HK-2 (cell line): ENCODE measurements around the gene GDAP2.
"Not testable (repeated sequence)": the region's sequence is repeated elsewhere in the genome, so short reads cannot be mapped to it uniquely, and the experiment has no call there.

Source experiments
- DNase-seq: peaks from one replicate; pipeline ENCODE4 v3.0.0-alpha.2; 2018; ENCODE audit not compliant: unreplicated experiment

The GDAP2 gene, protein sequence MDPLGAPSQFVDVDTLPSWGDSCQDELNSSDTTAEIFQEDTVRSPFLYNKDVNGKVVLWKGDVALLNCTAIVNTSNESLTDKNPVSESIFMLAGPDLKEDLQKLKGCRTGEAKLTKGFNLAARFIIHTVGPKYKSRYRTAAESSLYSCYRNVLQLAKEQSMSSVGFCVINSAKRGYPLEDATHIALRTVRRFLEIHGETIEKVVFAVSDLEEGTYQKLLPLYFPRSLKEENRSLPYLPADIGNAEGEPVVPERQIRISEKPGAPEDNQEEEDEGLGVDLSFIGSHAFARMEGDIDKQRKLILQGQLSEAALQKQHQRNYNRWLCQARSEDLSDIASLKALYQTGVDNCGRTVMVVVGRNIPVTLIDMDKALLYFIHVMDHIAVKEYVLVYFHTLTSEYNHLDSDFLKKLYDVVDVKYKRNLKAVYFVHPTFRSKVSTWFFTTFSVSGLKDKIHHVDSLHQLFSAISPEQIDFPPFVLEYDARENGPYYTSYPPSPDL

DNA sequence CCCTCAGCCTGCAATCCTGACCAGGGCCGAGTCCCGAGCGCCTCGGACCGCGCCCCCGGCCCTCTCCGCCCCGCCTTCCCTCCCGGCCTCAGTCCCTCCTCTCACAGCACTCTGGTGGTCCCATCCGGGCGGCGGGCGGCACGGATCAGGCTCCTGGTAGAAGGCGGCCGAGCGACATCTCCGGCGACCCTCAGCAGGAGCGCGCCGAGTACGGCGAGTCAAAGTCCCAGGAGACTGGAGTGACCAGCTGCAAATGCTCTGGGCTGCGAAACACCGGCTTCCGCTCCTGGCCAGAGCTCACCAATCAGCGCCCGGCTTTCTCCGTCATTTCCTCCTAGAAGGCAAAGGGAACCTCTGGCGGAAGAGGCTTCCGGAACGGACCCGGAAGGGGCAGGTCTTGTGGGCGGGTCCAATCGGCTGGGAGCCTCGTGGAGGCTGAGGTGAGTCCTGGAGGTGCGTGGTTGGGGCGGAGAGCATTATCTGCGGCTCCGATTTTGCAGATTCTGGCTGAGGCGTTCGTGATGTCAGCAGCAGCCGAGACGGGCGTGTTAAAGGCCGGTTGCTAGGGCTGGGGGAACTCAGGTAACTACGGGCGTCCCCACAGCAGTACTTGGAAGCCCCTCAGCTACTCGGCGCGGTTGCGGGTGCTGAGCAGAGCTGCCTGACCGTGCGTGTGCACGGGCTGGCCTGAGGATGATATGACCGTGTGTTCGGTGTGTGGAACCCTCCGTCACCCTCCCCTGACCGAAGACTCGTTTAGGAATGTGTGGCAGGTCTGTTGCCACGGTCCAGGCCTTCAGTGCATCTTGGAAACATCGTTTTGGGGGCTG, at the start of gene GDAP2, which contains the start of gene WDR3:
TSS of gene GDAP2 (minus strand) at position 279 of the 830 bp plus-strand sequence. CDS start 9,264 bp downstream, outside the sequence.
TSS of gene WDR3 (plus strand) at position 397 of the 830 bp plus-strand sequence. CDS start 3,581 bp downstream, outside the sequence.
- DNase-seq: peak; percentile 96

DNA sequence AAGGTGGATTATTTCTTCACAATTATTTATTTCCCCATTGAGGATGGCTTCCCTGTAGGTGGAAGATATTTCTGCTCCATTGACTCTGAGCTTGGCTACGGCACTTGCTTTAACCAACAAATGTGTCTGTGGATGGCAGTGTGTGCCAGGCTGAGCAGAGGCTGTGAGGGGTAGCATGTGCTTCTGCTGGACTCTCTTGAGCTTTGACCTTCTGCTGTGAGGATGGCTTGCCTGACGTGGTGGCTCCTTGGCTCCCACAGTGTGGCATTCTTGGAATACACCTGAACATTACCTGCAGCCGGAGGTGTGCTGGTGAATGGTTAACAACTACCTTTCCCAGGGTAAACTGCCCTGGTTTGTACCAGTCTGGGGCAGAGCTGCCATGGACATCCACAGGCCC, 47.0 kb upstream of the GDAP2 start:
- no peak for DNase-seq

DNA sequence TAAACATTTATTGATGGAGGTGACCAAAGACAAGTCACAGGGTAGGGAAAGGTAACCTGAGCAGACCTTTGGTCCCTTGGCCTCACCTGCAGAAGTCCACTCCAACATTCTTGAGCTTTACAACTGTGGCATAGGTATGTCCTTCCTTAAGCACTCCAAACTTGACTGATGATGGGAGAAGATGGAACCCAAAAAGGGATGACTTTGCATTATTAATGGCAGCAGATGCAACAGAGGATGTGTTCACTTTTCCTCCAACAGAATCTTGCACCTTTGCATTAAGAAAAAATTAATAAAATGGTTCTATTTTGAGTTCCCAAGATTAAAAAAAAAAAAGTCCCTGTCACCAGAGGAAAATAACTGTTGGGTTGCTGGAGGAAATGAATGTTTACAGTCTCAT, 42.4 kb upstream of the GDAP2 start:
- DNase-seq: no peak

DNA sequence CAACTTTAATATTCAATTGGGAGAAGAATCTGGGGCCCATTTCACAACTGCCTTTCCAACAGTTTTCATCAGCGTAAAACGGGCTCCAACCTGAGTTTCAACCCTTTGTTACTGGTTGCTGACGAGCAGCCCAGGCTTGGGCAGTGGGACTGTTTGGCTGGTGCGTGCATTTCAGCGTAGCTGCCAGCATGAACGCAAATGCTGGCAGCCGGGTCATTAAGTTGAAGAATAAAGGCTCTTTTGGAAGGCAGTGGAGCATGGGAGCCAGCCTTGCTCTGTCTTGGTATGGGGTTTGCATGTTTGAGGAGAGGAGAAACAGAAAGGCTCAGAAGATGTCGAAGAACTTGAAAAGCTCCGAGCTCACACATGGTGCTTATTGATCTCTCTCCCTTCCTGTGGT, 40.8 kb upstream of the GDAP2 start:
- no peak for DNase-seq

DNA sequence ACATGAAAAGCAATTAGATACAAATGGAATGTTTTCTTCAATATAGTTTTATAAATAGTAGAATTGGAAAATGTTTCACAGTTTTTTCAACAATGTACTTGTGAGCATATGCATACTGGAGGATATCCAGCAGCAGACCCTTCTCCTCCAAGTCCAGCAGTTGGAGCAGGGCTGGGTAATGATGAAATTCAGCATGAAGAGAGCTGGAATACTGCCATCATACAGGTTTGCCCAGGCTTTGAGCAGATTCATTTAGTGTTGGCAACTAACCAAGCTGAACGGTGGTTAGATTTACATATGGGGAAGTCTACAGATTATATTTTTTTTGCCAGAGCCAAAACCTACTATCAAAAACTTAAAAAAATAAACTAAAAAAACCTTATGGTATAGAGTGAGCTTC, 38.5 kb upstream of the GDAP2 start:
- no peak for DNase-seq

DNA sequence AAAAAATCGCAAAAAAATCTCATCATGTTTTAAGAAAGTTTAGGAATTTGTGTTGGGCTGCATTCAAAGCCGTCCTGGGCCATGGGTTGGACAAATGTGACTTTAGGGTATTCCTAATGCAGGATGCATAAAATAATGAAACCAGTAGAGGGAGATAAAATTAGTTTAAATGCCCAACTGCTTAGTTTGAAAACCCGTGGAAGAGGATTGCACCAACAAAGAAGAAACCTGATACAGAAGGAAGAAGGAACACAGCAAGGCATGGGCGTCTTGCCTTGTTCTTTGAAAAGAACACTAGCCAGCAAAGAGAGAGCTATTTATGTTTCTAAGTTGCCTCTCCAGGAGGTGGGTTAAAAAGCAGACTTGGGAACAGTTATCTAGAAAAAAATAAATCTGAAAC, 38.1 kb upstream of the GDAP2 start:
- DNase-seq: no peak

DNA sequence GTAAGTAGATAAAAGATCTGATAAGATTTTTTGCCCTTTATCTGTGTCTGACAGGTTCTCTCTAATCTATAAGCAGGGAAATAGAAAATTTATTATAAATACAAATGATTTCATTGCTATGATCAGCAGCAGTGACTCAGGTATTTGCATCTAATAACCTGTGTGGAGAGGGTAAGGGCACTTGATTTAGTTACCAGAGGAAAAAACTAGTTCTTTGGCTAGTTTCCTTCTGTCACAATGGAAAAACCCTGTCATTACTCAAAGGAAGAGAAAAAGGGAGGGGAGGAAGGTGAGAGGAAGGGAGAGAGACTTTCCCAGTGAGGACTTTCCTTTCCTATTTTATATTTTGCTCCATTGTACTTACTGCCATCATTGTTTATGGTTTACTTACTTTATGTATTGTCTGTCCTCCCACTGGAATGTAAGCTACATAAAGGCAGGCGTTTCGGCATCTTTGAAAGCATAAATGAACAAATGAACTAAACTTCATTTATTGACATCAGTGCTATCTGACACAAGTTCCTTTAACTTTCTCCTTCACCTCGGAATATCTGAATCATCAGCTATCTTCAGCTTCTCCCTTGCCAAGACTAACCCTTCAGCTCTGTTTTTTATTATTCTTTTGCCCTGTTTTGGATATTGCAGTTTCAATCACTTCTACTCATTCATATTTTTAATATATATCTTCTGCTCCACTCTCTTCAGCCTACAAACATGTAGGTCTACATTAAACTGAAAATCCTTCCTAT, 35.0 kb upstream of the GDAP2 start:
- no peak for DNase-seq

DNA sequence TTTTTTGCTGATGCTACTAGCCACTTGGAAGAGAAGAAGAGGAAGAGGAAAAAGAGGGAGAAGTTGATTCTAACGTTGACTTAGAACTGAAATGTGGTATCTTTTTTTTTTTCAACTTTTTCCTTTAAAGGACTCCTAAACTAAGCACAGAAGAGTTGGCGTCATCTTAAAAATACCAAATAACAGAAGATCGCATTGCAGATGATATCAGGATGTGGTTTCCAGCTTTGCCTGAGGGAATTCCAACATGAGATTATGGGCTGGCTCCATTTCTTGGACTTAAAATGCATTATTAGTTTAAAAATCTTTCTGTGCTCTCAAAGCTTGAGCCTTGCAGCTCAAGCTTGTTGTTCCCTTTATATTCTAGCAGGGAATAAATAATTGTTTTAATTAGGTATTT, 29.9 kb upstream of the GDAP2 start:
- DNase-seq: no peak

DNA sequence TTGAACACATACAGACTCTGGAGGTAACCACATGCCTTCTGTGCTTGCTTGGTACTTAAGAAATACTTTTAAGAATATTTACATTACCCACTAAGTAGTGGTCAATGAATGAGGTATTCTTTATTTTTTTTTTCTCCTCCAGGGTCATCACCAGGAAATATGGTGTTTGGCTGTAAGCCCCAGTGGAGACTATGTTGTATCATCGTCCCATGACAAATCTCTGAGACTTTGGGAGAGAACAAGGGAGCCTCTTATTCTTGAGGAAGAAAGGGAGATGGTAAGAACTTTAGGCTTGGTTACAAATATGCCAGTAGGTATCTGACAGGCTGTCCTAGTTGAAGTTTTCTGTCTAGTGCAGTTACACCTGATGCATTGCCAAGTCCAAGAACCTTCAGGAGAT, 23.0 kb upstream of the GDAP2 start:
- no peak for DNase-seq

DNA sequence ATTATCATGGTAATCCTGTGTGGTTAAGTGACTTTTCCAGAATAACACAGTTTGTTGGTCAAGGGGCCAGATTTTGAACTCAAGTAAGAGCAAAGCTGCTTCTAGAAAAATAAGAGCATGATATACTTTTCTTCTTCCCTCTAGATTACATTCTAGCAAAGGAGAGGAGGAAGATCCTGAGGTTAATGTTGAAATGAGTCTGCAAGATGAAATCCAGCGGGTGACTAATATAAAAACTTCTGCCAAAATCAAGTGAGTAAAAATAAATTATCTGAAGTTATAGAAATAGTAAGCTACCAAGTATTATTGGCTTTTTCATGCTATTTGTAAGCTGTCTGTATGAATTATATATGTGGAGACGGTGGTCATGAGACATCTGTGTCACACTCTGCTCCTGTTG, 12.9 kb upstream of the GDAP2 start:
- DNase-seq: no peak

DNA sequence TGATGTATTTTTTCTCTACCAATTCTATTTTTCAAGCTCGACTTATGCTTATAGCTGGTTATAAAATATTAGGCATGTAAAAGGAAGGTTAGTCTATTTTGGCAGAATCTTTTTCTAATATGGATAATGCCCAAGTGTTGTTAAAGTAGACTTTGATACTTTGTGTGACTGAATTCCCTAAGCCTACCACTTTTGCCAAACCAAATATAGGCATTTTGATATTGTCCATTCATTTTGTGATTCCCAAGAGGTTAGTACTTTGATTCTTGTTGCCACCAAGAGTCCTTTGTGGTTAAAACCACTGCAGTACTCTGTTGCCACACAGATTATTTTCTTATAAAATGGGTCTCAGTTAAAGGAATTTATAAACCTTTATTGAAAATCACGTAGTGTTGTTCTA, 4.3 kb upstream of the GDAP2 start:
- no peak for DNase-seq

DNA sequence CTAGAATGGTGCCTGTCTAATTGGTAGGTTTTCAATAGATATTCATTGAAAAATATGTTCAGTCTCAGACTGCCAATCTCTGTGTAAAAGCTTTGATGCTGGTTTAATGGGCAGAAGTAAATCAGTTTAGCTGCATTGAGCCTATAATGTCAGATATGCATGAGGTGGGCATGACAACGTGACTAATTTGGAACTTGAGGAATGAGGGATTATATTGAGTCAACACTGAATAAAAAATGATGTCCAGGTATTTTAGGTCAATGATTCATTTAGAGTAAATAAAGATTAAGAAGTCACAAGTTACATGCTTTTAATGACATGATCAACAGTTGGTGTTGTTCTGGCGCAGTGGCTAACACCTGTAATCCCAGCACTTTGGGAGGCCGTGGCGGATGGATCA, 3.2 kb upstream of the GDAP2 start:
- no peak for DNase-seq

DNA sequence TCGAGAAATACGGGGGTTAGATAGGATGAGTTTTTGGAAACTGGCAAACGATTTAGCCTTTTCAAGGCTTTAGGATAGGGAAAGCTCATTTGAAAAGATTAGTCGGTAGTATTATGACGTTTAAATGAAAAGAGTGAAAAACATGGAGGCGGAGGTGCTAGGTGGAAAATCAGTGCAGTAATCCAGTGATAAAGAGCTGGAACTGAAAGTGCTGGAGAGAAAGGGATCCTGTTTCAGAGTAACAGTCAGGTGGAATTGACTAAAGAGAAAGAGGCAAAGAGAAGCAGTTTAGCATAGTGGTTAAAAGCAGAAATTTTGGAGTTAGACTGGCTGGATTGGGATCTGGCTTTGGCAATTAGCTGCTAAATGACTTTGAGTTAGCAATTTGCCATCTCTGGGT, 1.1 kb upstream of the GDAP2 start:
- no peak for DNase-seq

DNA sequence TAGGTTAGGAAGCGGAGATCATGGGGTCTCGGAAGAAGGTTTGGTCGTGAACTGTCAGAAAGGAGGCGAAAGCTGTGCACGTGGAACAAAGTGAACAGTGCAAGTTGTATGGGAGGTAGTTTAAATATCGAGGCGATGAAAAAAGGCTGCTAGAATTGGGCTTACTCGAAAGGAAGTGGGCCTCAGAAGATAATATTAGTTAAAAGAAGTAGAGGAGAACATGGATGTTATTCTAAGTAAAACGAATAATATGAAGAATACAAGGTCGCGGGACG, 689 bp upstream of the GDAP2 start:
- no peak for DNase-seq

DNA sequence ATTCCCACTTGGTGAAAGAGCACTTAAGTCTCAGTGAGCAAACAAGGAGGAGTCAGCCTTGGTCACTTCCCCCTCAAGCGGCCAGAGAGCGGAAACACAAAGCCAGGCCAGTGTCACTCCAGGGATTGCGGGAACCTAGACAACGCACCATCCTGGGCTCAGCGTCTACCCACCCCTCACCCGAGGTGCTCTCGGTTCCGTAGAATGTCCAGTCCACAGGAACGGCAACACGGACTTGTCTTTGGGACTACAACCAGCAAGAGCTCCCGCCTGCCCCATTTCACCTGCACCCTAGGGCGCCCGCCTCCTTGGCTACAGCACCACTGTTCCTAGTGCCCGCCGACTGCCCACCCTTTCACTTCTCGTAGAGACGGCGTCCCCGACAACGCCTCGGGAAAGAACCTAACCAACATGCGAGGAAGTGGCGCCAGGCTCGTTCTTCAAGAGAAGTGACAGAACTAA, 509 bp downstream of the GDAP2 start:
- DNase-seq: peak; percentile 54

DNA sequence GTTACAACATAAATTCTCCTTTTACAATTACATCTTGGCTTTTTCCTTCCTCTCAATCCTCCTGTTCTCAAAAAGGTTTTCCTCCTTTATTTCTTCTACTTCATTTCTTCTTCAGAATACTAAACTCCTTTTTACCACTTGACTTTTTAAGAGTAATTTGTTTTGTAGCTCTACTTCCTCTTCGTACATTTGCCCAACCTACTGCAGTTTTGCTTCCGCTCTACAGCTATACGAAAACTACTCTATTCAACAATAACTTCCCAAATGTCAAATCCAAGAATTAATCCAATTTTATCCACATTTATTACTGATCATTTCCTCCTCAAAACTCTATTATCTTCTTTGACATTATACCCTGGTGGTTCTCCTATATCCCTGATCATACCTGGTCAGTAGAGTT, 3.4 kb downstream of the GDAP2 start:
- no peak for DNase-seq

DNA sequence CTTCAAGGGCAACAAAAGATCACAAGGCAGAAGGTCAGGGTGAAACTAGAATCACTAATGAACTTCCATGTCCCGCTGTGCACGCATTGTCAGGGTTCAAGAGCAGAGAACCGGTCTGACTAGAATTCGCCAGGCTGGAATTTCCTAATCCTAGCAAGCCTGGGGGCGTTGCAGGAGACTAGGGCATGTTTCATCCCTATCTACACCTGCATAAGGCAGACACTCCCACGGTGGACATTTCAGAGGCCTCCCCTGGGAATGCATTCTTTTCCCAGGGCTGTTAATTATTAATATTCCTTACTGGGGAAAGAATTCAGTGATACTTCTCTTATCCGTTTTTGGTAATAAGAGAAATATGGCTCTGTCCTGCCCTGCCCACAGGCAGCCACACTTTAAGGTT, 6.7 kb downstream of the GDAP2 start:
- not testable (repeated sequence) for DNase-seq

DNA sequence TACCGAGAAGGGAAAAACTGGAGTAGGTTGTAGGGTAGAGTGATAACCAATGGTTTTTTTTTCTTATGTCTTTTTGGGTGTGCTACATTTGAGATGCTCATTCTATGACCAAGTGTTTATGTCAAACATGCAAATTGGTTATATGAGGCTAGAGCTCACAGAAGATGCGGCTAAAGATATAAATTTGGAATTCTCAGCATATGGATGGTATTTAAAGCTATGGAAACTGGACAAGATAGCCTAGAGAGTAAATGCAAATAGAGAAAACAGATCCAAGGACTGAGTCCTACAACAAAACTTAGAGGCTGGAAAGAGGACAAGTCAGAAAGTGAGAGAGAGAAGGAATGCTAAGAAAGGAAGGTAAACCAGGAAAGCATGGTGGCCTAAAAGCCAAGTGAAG, 7.4 kb downstream of the GDAP2 start:
- DNase-seq: no peak

DNA sequence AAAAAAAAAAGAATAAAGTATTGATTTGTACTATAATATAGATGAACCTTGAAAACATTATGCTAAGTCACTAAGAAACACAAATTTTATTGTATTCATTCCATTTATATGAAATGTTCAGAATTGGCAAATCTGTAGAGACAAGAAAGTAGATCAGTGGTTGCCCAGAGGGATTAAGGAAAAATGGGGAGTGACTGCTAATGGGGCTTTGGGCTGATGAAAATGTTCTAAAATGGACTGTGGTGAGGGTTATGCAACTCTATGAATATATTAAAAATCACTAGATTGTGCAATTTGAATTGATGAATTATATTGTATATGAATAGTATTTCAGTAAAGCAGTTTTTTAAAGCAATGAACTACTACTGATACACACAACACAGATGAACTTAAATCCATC, 10.0 kb downstream of the GDAP2 start:
- DNase-seq: no peak

DNA sequence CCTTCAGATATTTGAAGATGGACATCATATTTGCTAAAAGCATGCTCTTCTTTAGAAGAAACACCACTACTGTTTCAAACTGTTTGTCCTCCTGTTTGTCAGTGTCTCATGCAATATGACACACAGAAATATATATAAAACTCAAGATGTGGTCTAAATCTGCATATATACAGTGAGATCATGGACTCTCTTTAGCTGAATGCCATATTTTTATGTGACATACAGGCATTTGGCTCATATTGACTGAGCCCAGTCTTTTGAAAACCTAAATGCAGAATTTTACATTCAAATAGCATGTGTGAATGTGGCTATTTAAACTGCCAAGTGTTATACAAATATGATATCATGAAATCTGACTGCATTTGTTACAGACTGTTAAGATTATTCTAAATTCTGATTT, 18.4 kb downstream of the GDAP2 start:
- no peak for DNase-seq

DNA sequence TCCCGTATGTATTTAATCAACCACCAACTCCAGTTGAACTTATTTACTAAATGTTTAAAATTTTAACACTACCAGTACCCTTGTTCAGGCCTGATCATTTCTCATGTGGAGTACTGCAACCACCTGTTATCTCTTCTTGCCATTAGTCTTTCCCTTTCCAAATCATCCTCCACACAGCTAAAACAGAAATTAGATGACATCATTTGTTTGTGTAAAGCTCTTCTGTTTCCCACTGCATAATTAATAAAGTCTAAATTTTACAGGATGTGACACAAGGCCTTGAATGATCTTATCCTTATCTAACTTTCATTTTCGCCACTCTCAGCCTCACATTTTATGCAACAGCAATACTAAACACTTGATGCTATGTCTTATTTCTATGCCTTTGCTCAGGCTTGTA, 24.4 kb downstream of the GDAP2 start:
- no peak for DNase-seq

DNA sequence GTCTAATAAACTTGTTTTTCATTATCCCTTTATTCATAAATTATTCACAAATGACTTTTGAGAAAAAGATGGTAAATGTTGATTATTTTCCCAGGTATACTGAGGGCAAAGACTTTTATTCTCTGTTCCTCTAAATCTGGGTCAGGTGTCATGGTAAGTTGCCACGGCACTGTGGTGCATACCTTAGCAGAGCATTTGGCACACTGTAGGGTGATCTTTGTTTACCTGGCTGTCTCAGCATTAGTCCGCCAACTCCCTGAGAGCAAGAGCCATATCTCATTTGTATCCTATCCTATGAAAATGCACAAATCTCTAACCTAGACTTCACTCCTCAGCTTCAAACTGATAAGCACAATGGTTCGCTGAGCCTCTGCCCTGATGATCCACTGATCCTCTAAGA, 24.9 kb downstream of the GDAP2 start:
- no peak for DNase-seq
